Choroid plexus epithelial cell (primary cell): ENCODE results near the gene ATOH8.

ENCODE experiments used
- DNase-seq: peaks from one replicate; pipeline ENCODE4 v3.0.0-alpha.2; 2010; ENCODE audit warnings: low read depth
- H3K4me3 ChIP-seq: 2 replicates; pipeline ENCODE4 v1.5.1; 2011; ENCODE audit warnings: low read depth, mild to moderate bottlenecking, control low read depth, low read length, moderate library complexity
- TF ChIP-seq, protein P1 (sequence below): conservative IDR thresholded peaks from 2 replicates; pipeline ENCODE4 v1.5.1; 2011; ENCODE audit warnings: low read depth, mild to moderate bottlenecking, control low read depth, inconsistent platforms, low read length, moderate library complexity

Gene ATOH8

DNA sequence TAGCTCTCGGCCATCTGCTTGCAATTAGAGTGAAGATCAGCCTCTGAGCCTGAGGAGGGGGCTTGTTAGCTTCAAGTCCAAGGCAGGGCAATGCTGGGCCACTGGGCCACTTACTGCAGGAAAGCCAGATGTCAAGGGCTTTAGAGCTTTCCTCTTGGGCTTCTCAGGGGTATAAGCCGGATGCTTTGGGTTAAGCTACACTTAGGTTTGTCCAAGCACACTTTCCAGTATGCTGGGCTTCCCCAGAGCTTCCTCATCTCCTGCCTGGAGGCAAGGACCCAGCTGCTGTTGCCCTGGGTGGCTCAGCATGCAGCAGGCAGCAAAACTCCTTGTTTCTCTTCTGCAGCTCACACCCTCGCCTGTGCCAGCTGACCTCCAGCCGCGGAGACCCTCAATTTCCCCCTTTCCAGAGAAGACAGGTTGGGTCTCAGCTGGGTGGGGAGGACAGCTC is 29.0 kb upstream of the ATOH8 start:
- no peak overlapping the region for H3K4me3 ChIP-seq
- DNase-seq, result no peak
- TF ChIP-seq, protein P1, sequence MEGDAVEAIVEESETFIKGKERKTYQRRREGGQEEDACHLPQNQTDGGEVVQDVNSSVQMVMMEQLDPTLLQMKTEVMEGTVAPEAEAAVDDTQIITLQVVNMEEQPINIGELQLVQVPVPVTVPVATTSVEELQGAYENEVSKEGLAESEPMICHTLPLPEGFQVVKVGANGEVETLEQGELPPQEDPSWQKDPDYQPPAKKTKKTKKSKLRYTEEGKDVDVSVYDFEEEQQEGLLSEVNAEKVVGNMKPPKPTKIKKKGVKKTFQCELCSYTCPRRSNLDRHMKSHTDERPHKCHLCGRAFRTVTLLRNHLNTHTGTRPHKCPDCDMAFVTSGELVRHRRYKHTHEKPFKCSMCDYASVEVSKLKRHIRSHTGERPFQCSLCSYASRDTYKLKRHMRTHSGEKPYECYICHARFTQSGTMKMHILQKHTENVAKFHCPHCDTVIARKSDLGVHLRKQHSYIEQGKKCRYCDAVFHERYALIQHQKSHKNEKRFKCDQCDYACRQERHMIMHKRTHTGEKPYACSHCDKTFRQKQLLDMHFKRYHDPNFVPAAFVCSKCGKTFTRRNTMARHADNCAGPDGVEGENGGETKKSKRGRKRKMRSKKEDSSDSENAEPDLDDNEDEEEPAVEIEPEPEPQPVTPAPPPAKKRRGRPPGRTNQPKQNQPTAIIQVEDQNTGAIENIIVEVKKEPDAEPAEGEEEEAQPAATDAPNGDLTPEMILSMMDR, result no peak

DNA sequence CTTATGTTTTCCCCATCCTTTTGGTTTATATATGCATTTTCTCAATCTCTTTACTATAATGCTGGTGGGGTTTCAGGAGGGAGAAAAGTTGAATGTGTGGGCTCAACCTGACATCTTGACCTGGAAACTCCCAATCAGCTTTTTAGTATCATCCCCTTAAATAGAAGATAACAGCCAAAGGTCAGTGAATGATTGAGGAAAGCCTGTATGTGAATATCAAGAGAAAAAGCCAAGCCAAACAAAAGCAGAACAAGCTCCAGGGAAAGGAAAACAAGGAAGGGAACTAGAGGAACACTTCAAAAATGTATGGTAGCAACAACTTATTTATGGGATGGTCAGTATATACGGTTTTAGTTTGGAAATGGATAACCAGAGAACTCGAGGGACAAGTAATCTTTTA is 28.3 kb upstream of the ATOH8 start:
- TF ChIP-seq, protein P1, result no peak
- no peak for DNase-seq

DNA sequence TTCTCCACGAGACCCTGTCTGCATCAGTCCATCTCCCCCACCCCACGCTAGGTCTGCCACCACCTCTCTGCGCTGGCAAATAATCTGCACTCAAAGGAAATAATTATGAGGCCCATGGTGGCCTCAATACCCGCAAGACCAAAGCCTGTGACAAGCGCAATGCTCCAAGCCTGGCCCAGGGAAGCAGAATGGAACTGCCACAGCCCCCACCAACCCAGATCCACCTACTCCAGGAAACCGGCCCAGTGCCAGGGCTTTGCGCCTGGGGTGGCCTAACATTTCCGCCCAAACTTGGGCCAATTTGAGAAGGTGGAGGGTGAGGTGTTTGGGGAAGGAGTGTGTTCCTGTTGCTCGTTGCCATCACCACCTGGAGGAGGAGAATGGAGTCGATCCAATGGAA is 26.0 kb upstream of the ATOH8 start:
- TF ChIP-seq, protein P1, result no peak

More for the DNA sequence above, 28.3 kb upstream of the ATOH8 start:
- no peak overlapping the region for H3K4me3 ChIP-seq

DNA sequence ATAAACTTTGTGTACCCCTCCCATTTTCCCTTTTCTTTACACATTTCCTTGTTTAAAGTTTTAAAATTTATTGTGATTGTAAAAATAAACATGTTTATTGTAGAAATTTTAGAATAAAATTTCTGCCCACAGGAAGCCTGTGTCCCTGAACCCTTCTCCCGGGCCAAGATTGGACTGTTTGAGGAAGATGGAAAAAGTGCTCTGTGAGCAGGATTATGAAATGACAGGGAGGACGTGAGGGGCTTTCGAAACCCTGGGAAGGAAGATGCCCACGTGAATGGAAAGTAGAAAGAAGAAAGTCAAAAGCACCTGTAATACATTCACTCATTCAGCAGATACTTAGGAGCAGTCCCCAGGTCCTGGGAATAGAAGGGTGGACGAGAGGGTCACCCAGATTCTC is 25.4 kb upstream of the ATOH8 start:
- TF ChIP-seq, protein P1, result no peak
- no peak overlapping the region for H3K4me3 ChIP-seq
- no peak for DNase-seq

More for the DNA sequence above, 26.0 kb upstream of the ATOH8 start:
- DNase-seq, result no peak
- no peak overlapping the region for H3K4me3 ChIP-seq

DNA sequence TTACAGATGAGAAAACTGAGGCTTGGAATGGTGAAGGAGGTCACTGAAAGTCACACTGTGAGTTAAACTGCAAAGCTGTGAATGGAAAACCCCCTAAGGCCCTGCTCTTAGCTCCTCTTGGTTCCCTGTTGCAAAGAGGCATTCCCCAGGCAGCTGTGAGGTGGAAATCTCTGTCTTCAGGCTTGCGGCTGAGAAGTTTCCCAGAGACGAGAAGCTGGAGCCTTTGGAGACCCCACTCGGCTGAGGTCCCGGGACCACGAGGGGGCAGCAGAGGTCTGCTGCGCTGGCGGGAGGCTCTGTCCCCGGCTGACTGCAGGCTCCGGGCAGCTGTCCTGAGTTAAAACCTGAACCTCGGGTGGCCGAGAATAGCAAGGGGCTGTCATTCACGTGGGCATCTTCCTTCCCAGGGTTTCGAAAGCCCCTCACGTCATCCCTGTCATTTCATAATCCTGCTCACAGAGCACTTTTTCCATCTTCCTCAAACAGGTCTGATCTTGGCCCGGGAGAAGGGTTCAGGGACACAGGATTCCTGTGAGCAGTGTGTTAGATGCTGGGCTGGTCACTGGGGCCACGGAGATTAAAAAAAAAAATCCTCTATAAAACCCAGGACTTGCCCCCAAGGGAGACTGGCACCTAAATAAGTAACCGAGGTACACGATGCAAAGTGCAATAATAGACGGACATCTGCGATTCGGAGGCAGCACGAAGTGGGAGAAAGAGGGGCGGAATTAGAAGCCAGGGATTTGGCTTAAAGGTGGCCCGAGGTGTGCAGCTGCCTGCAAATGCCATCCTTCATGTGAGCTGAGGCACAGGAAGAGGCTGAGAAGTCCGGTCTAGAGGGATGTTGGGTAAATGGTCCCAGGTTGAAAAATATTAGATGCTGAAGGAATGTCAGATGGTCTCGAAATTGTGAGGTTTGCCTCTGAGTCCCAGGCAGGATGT is 24.6 kb upstream of the ATOH8 start:
- H3K4me3 ChIP-seq, result no peak overlapping the region
- TF ChIP-seq, protein P1, result peak; percentile 97
- DNase-seq, result peak; percentile 88

DNA sequence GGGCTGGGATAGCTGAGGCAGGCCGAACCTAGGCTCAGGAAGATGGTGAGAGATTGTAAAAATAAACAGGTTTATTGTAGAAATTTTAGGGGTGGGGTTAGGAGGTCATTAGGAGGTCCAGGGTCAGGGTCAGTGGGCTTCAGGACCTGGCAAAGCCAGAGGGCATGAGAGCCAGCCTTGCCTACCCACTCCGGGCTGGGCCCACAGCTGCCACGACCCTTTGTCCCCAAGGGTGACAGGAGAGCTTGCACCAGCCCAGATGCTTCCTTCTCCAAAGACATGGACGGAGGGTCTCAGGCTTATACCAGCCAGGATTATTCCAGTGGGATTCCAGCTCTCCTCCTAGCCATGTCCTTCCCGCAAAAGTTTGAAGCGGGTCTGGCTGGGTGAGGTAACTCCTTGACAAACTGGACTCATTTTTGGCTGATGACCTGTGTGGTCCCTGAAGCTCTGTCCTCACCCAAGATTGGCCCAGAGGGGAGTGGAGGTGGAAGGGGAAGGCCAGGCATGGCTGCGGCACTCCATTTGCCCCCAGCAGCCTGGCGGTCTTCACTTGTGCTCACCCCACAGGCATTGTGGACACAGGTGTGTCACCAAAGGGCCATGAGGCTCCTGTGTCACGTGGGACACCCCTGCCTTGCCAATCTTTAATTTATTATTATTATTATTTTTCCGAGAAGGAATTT is 23.8 kb upstream of the ATOH8 start:
- TF ChIP-seq, protein P1, result no peak
- no peak for DNase-seq
- H3K4me3 ChIP-seq, result no peak overlapping the region
